WTC11 (cell line): ENCODE measurements around the gene MYO15A. TPM values are rescaled to one million over a fixed set of nuclear protein-coding genes. Genes with fewer than 3 reads are reported as not detected.

Experiments
- ATAC-seq: fragments of 200-7000 bp; cut with Tn5 transposase; 2 replicates; pipeline ENCODE4 v1.10.0; 2021; ENCODE audit warnings: mild to moderate bottlenecking, moderate library complexity
- CTCF ChIA-PET: fragments of 300-600 bp; sonication (Branson Sonifier 250); formaldehyde crosslinking; loops from one replicate; lab custom pipeline; 2021; ENCODE audit warnings: antibody characterized with exemption; lab: Charles Lee
- POLR2A ChIA-PET: fragments of 350-600 bp; sonication (Branson Sonifier 250); formaldehyde crosslinking; loops from one replicate; lab custom pipeline; 2021; ENCODE audit warnings: antibody characterized with exemption; lab: Charles Lee
- DNase-seq: peaks from one replicate; pipeline ENCODE4 v3.0.0; 2021; ENCODE audit warnings: low spot score
- H3K27ac Mint-ChIP-seq: 2 replicates; pipeline ENCODE4 v1.8.0; 2021; ENCODE audit warnings: mixed read lengths
- H3K27me3 Mint-ChIP-seq: 2 replicates; pipeline ENCODE4 v1.8.0; 2021; ENCODE audit warnings: low read depth, mild to moderate bottlenecking, moderate library complexity, mixed read lengths
- H3K36me3 Mint-ChIP-seq: 2 replicates; pipeline ENCODE4 v1.8.0; 2021; ENCODE audit warnings: mixed read lengths
- H3K4me1 Mint-ChIP-seq: 2 replicates; pipeline ENCODE4 v1.8.0; 2022; ENCODE audit warnings: mixed read lengths
- H3K4me3 Mint-ChIP-seq: 2 replicates; pipeline ENCODE4 v1.8.0; 2021; ENCODE audit warnings: mild to moderate bottlenecking, moderate library complexity, mixed read lengths
- H3K9me3 Mint-ChIP-seq: 2 replicates; pipeline ENCODE4 v1.8.0; 2021; ENCODE audit warnings: mixed read lengths
- ATF3 ChIP-seq: sonication (generic); formaldehyde crosslinking; conservative IDR thresholded peaks from 2 replicates; pipeline ENCODE4 v1.8.1; 2022; ENCODE audit warnings: mild to moderate bottlenecking, missing genetic modification reagents
- E2F4 ChIP-seq: sonication (generic); formaldehyde crosslinking; IDR thresholded peaks from 2 replicates; pipeline ENCODE4 v1.8.1; 2022; ENCODE audit warnings: low read depth, mild to moderate bottlenecking, moderate library complexity, missing genetic modification reagents, borderline replicate concordance
- E2F5 ChIP-seq: sonication (generic); formaldehyde crosslinking; IDR thresholded peaks from 2 replicates; pipeline ENCODE4 v1.8.1; 2022; ENCODE audit warnings: mild to moderate bottlenecking, moderate library complexity, missing genetic modification reagents
- ETV6 ChIP-seq: sonication (generic); formaldehyde crosslinking; IDR thresholded peaks from 2 replicates; pipeline ENCODE4 v1.8.1; 2022; ENCODE audit warnings: mild to moderate bottlenecking, missing genetic modification reagents
- FOXP4 ChIP-seq: sonication (generic); formaldehyde crosslinking; IDR thresholded peaks from 2 replicates; pipeline ENCODE4 v1.8.0; 2022; ENCODE audit warnings: mild to moderate bottlenecking, missing genetic modification reagents
- MLX ChIP-seq: sonication (generic); formaldehyde crosslinking; IDR thresholded peaks from 2 replicates; pipeline ENCODE4 v1.8.1; 2023; ENCODE audit warnings: mild to moderate bottlenecking, missing genetic modification reagents, moderate library complexity
- MXD4 ChIP-seq: fragments of 250-450 bp; sonication (Bioruptor Pico); IDR thresholded peaks from 2 replicates; pipeline ENCODE4 v1.8.0; 2021; ENCODE audit warnings: mild to moderate bottlenecking, moderate library complexity, borderline replicate concordance
- MYBL2 ChIP-seq: sonication (generic); formaldehyde crosslinking; IDR thresholded peaks from 2 replicates; pipeline ENCODE4 v1.8.1; 2023; ENCODE audit warnings: mild to moderate bottlenecking, moderate library complexity, missing genetic modification reagents
- PRRX2 ChIP-seq: fragments of 250-450 bp; sonication (Bioruptor Pico); IDR thresholded peaks from 2 replicates; pipeline ENCODE4 v1.8.0; 2021; ENCODE audit warnings: mild to moderate bottlenecking
- TEAD1 ChIP-seq: sonication (generic); formaldehyde crosslinking; IDR thresholded peaks from 2 replicates; pipeline ENCODE4 v1.8.0; 2022; ENCODE audit warnings: mild to moderate bottlenecking, missing genetic modification reagents
- ZBTB21 ChIP-seq: sonication (generic); formaldehyde crosslinking; IDR thresholded peaks from 2 replicates; pipeline ENCODE4 v1.8.1; 2023; ENCODE audit warnings: mild to moderate bottlenecking, missing genetic modification reagents, borderline replicate concordance
- ZBTB43 ChIP-seq: sonication (generic); formaldehyde crosslinking; IDR thresholded peaks from 2 replicates; pipeline ENCODE4 v1.8.1; 2023; ENCODE audit warnings: mild to moderate bottlenecking, missing genetic modification reagents
- ZMAT4 ChIP-seq: fragments of 250-450 bp; sonication (Bioruptor Pico); IDR thresholded peaks from 2 replicates; pipeline ENCODE4 v1.9.0; 2021; ENCODE audit warnings: mild to moderate bottlenecking
- ZNF138 ChIP-seq: sonication (generic); formaldehyde crosslinking; conservative IDR thresholded peaks from 2 replicates; pipeline ENCODE4 v1.8.1; 2022; ENCODE audit warnings: mild to moderate bottlenecking, moderate library complexity, missing genetic modification reagents
- ZNF281 ChIP-seq: sonication (generic); formaldehyde crosslinking; IDR thresholded peaks from 2 replicates; pipeline ENCODE4 v1.8.0; 2023; ENCODE audit warnings: mild to moderate bottlenecking, missing genetic modification reagents
- ZNF423 ChIP-seq: fragments of 250-450 bp; sonication (Bioruptor Pico); IDR thresholded peaks from 2 replicates; pipeline ENCODE4 v2.1.2; 2022; ENCODE audit warnings: mild to moderate bottlenecking, moderate library complexity
- ZNF512 ChIP-seq: sonication (generic); formaldehyde crosslinking; IDR thresholded peaks from 2 replicates; pipeline ENCODE4 v1.8.1; 2022; ENCODE audit warnings: missing genetic modification reagents, borderline replicate concordance
- total RNA-seq: library from RNA; stranded (reverse); gene quantifications from 3 replicates; pipeline ENCODE4 v1.2.3, GENCODE V29; 2021

The MYO15A gene
- total RNA-seq, 1 experiment from 2014 or later: 2.6 TPM

- TF ChIP-seq MYBL2 (no peak), ZNF512 (CRISPR knock-in tag) (no peak), ZNF281 (no peak), MXD4 (CRISPR knock-in tag) (no peak), ATF3 (CRISPR knock-in tag) (no peak), ZMAT4 (CRISPR knock-in tag) (no peak)
- TF ChIP-seq, all 79 proteins: peak for 0
Measured at GRCh38 chr17:18194804-18195203, 86.2 kb downstream of the MYO15A start (continued).

- Mint-ChIP-seq H3K27ac (no peak overlapping the region), H3K36me3 (peaks cover 43% of the 10 kb centered on the region), H3K4me3 (no peak overlapping the region), H3K27me3 (no peaks in the 10 kb centered on the region), H3K4me1 (peaks cover 3% of the 10 kb centered on the region; the same call in 1 of the 2 replicates), H3K9me3 (no peaks in the 10 kb centered on the region)
- ChIA-PET CTCF (no interaction called here), POLR2A (no interaction called here)
- ATAC-seq: no peak
- no peak for DNase-seq
- no peak for TF ChIP-seq ZNF138
- TF ChIP-seq MLX (CRISPR knock-in tag): no peak
- no peak for TF ChIP-seq ZNF281
- no peak for TF ChIP-seq ZBTB21 (CRISPR knock-in tag)
- TF ChIP-seq ZNF423 (CRISPR knock-in tag): no peak
Measured at GRCh38 chr17:18195246-18195645, 86.7 kb downstream of the MYO15A start.

GRCh38 chr17:18197535-18198194 is 89.1 kb downstream of the MYO15A start:
- H3K27ac Mint-ChIP-seq: no peak overlapping the region
- peaks cover 3% of the 10 kb centered on the region; the same call in 1 of the 2 replicates for H3K4me1 Mint-ChIP-seq
- no peaks in the 10 kb centered on the region for H3K9me3 Mint-ChIP-seq
- no peak for ATAC-seq
- H3K4me3 Mint-ChIP-seq: no peak overlapping the region
- DNase-seq: no peak
- ChIA-PET POLR2A (no interaction called here), CTCF (interaction anchor here (1.0 kb wide), 1 partner anchor 58 kb away, joined by 3 read pairs; no protein-coding TSS in a partner anchor)
- H3K27me3 Mint-ChIP-seq: no peaks in the 10 kb centered on the region
- peaks cover 44% of the 10 kb centered on the region for H3K36me3 Mint-ChIP-seq
- TF ChIP-seq E2F5 (CRISPR knock-in tag) (no peak), FOXP4 (CRISPR knock-in tag) (no peak), TEAD1 (no peak), ZBTB43 (CRISPR knock-in tag) (no peak), ETV6 (CRISPR knock-in tag) (no peak), PRRX2 (CRISPR knock-in tag) (no peak), E2F4 (no peak), ZNF138 (no peak)
